ENCODE data around the gene DNAJC6.

DNA sequence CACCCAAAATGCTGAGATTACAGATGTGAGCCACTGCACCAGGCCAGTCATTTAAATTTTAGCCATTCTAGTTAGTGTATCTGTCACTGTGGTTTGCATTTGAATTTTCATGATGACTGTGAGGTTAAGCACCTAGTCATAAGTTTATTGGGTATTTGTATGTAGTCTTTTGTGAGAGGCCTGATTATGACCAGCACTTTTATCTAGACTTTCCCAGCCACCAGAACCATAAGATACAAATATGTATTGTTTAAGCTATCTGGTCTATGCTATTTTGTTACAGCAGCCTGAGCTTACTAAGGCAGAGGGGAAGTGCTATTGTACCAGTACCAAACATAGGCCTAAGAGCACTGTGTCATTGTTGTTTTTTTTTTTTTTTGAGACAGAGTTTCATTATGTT lies 19.9 kb upstream of the DNAJC6 start:
- TF ChIP-seq, protein P1, sequence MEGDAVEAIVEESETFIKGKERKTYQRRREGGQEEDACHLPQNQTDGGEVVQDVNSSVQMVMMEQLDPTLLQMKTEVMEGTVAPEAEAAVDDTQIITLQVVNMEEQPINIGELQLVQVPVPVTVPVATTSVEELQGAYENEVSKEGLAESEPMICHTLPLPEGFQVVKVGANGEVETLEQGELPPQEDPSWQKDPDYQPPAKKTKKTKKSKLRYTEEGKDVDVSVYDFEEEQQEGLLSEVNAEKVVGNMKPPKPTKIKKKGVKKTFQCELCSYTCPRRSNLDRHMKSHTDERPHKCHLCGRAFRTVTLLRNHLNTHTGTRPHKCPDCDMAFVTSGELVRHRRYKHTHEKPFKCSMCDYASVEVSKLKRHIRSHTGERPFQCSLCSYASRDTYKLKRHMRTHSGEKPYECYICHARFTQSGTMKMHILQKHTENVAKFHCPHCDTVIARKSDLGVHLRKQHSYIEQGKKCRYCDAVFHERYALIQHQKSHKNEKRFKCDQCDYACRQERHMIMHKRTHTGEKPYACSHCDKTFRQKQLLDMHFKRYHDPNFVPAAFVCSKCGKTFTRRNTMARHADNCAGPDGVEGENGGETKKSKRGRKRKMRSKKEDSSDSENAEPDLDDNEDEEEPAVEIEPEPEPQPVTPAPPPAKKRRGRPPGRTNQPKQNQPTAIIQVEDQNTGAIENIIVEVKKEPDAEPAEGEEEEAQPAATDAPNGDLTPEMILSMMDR (IDR thresholded peaks at IDR 0.05; ENCODE audit: insufficient read depth, low read length, poor library complexity, severe bottlenecking): no peak
- no peak for TF ChIP-seq EZH2phosphoT487 (conservative IDR thresholded peaks at IDR 0.05; ENCODE audit: low read length)
